K562 (cell line): ENCODE data around the gene PFDN4. TPM values are rescaled to one million over a fixed set of nuclear protein-coding genes. Genes with fewer than 3 reads are reported as not detected.

Experiments
- ATAC-seq: fragments of 200-7000 bp; cut with Tn5 transposase; 3 replicates; pipeline ENCODE4 v1.9.1; 2020; ENCODE audit warnings: moderate library complexity
- BruUV-seq: library from RNA; stranded (reverse); fragments of 400-500 nt; replicated peaks from 2 replicates; lab custom pipeline; 2021; lab: Mats Ljungman, UMichigan
- CTCF ChIA-PET: fragments of 300-600 bp; formaldehyde crosslinking; extraction: SDS; loops from one replicate; lab custom pipeline; 2021; ENCODE audit warnings: low intra/inter-chr PET ratio; lab: Yijun Ruan, JAX
- POLR2A ChIA-PET: fragments of 300-600, 350-650 bp; sonication (Branson Sonifier 250); formaldehyde crosslinking; extraction: SDS; loops from one replicate; lab custom pipeline; 2021; ENCODE audit warnings: antibody characterized with exemption, inconsistent platforms; lab: Yijun Ruan, JAX
- DNase-seq, 4 experiments: peaks; one replicate each; pipeline versions ENCODE4 v3.0.0 to v3.0.0-alpha.2; 2011 to 2018; ENCODE audit warnings: low spot score in 3 of 4, mixed read lengths in 3 of 4; ENCODE audit errors: extremely low read depth in 1 of 4
- FAIRE-seq: peaks from 2 replicates; lab custom pipeline; 2011; peaks lifted over from hg19 to GRCh38; lab: Jason Lieb, UNC
- H2AFZ ChIP-seq: 2 replicates; pipeline ENCODE4 v1.6.0; 2011; ENCODE audit warnings: low read depth, low read length, control low read depth, inconsistent platforms
- H3K27ac ChIP-seq: fragments of 200-600 bp; 3 replicates; pipeline ENCODE4 v1.8.0; 2011; ENCODE audit warnings: low read depth, mild to moderate bottlenecking, control low read depth, inconsistent platforms, low read length, moderate library complexity, mixed read lengths; ENCODE audit errors: extremely low read depth
- H3K27me3 ChIP-seq, 2 experiments: fragments of 300-600 bp in 1 of 2; 2 replicates in 1 of 2; 3 replicates in 1 of 2; pipeline versions ENCODE4 v1.6.0 to v1.8.0; 2011; ENCODE audit warnings: inconsistent platforms in 2 of 2, low read length in 2 of 2, mild to moderate bottlenecking in 1 of 2, mixed read lengths in 1 of 2, moderate library complexity in 1 of 2; ENCODE audit not compliant: control insufficient read depth in 2 of 2, insufficient read depth in 2 of 2
- H3K36me3 ChIP-seq: fragments of 300-600 bp; 3 replicates; pipeline ENCODE4 v1.8.0; 2011; ENCODE audit warnings: mild to moderate bottlenecking, low read length, inconsistent platforms; ENCODE audit not compliant: control insufficient read depth, insufficient read depth
- H3K4me1 ChIP-seq, 2 experiments: fragments of 200-600 bp in 1 of 2; replicated peaks in 1 of 2; 2 replicates in 1 of 2; 3 replicates in 1 of 2; pipeline versions ENCODE4 v1.5.1 to v1.8.0; 2011; ENCODE audit warnings: inconsistent platforms in 2 of 2, low read length in 2 of 2, mild to moderate bottlenecking in 1 of 2, mixed read lengths in 1 of 2, moderate library complexity in 1 of 2; ENCODE audit not compliant: control insufficient read depth in 2 of 2, insufficient read depth in 2 of 2
- H3K4me2 ChIP-seq: 2 replicates; pipeline ENCODE4 v1.6.1; 2011; ENCODE audit warnings: low read length, control low read depth, inconsistent platforms, mixed read lengths; ENCODE audit not compliant: insufficient read depth
- H3K4me3 ChIP-seq: fragments of 200-600 bp; sonication (generic), shearing (Covaris generic); 2 replicates; pipeline ENCODE4 v1.5.1; 2016; ENCODE audit warnings: control low read depth, inconsistent platforms
- H3K79me2 ChIP-seq: fragments of 200-600 bp; 3 replicates; pipeline ENCODE4 v1.8.0; 2011; ENCODE audit warnings: low read length, inconsistent platforms; ENCODE audit not compliant: control insufficient read depth, insufficient read depth
- H3K9ac ChIP-seq, 2 experiments: 2 replicates each; pipeline versions ENCODE4 v1.6.0 to v1.6.1; 2011; ENCODE audit warnings: low read depth in 2 of 2, low read length in 2 of 2, control low read depth in 1 of 2, inconsistent platforms in 1 of 2, mild to moderate bottlenecking in 1 of 2, mixed read lengths in 1 of 2; ENCODE audit not compliant: insufficient read depth in 1 of 2
- H3K9me1 ChIP-seq: one replicate; pipeline ENCODE4 v1.6.0; 2011; ENCODE audit warnings: inconsistent platforms, mild to moderate bottlenecking, low read length, moderate library complexity; ENCODE audit not compliant: control insufficient read depth, insufficient read depth
- H3K9me3 ChIP-seq: replicated peaks from 2 replicates; pipeline ENCODE4 v1.5.1; 2011; ENCODE audit warnings: low read depth, low read length, inconsistent platforms; ENCODE audit not compliant: control insufficient read depth, insufficient read depth
- H4K20me1 ChIP-seq: replicated peaks from 2 replicates; pipeline ENCODE4 v1.6.1; 2011; ENCODE audit warnings: low read length, inconsistent platforms, mixed read lengths; ENCODE audit not compliant: control insufficient read depth, insufficient read depth
- THRAP3 ChIP-seq: fragments of 450-650 bp; IDR thresholded peaks from 2 replicates; pipeline ENCODE4 v1.6.1; 2016; ENCODE audit warnings: mild to moderate bottlenecking, inconsistent platforms, borderline replicate concordance
- WGBS: fragments of 100-300 bp; shearing (Covaris generic); methylation state at CpG from one replicate; pipeline ENCODE4 v1.1.6; 2016; ENCODE audit warnings: low coverage, mixed read lengths; ENCODE audit not compliant: insufficient coverage; ENCODE audit errors: missing lambda C conversion rate; 5-methylcytosine and 5-hydroxymethylcytosine counted together
- in situ Hi-C: fragments of 300-500 bp; cut with MboI; formaldehyde crosslinking; loops from 4 replicates; pipeline ENCODE4 v1.15.0; 2018; ENCODE audit warnings: inconsistent platforms, mixed read lengths
- intact Hi-C: fragments of 100-400 bp; cut with micrococcal nuclease; formaldehyde crosslinking; loops from 2 replicates; pipeline ENCODE4 v1.14.2; 2022
- polyA plus RNA-seq, 8 experiments: library from polyadenylated mRNA; depleted of rRNA in 4 of 8; stranded (reverse) in 5 of 8; unstranded in 3 of 8; fragments of >200 nt; fragmentation: Nextera tagmentation in 2 of 8; fragmentation: Illumina TruSeq in 1 of 8; extraction: Ambion mirVana in 2 of 8; extraction: Trizol in 1 of 8; gene quantifications; 2 replicates each; pipeline versions ENCODE4 v1.2.1 to v1.2.3, GENCODE V29; 2011 to 2014; ENCODE audit warnings: inconsistent platforms in 1 of 8, missing spikeins in 1 of 8
- total RNA-seq, 7 experiments: library from RNA; depleted of rRNA in 6 of 7; stranded (reverse); fragments of >200 nt in 6 of 7; fragmentation: Illumina TruSeq in 2 of 7; extraction: Trizol in 2 of 7; gene quantifications; 2 replicates each; pipeline versions ENCODE4 v1.2.1 to v1.2.3, GENCODE V29; 2011 to 2021; ENCODE audit warnings: low replicate concordance in 1 of 7
- TF ChIP-seq, protein P1 (sequence below), 3 experiments: fragments of 200-800 bp in 1 of 3; fragments of 250-450 bp in 1 of 3; fragments of 450-650 bp in 1 of 3; sonication (Bioruptor Pico) in 1 of 3; sonication (Bioruptor generic) in 1 of 3; formaldehyde crosslinking in 1 of 3; IDR thresholded peaks; 2 replicates each; pipeline versions ENCODE4 v1.6.1 to v1.8.0; 2016 to 2022; ENCODE audit warnings: mild to moderate bottlenecking in 2 of 3, missing genetic modification characterization in 2 of 3, missing compliant biosample characterization in 1 of 3, moderate library complexity in 1 of 3

PFDN4 gene
- total and polyA plus RNA-seq, 9 of the 15 experiments (the other 6 are each of a cell fraction or from before 2014, with no cell fraction given): 60.1 to 214 (median 122) TPM

DNA sequence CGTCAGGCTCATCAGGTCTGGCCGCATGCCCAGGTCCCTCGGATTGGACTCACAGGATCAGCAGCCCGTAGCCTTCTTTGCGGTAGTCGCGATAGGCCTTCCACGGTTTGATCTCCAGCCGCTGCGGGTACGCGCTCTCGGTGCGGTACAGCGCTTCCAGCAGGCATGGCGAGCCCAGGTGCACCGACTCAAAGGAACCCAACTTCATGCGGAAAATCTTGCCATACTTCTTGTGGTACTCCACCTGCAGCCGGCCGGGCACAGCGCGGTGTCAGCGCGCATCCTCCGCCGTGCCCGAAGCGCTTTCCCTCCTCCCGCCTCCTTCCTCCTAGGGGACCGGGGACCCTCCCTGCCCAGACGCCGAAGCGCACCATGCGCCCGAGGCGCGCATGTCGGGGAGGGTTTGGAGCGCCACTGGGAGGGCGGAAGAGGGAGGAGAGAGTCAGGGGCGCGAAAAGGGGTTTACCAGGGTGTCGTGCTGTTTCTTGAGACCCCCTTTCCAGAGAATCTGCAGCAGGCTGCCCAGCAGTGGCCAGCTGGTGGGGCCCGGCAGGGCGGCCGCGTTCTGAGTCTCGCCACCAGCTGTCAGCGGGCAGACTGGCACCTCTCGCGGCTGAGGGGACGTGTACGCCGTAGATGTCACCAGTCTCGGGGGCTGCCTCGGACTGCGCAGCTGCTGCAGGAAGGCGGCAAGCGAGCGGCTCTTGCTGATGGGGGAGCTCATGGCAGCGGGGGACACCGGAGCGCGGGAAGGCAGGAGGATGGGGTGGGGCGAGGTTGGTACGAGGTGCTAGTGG is 34.8 kb upstream of the PFDN4 start:
- POLR2A ChIA-PET: no interaction called here
- no peak for ATAC-seq
- WGBS: 8% methylated on average over 55 of the region's 66 CpGs
- CTCF ChIA-PET: no interaction called here
- Histone ChIP-seq H2AFZ (no peak overlapping the region), H3K4me1 (peaks cover 0 to 13% of the 10 kb centered on the region in 2 experiments; a peak in 2 of 5 replicates), H3K9ac (no peak overlapping the region), H3K4me3 (no peak overlapping the region), H3K4me2 (no peak overlapping the region), H3K27ac (no peak overlapping the region), H3K36me3 (no peaks in the 10 kb centered on the region), H3K9me3 (no peaks in the 10 kb centered on the region), H4K20me1 (no peaks in the 10 kb centered on the region), H3K27me3 (peaks cover 42 to 48% of the 10 kb centered on the region in 2 experiments), H3K9me1 (no peaks in the 10 kb centered on the region), H3K79me2 (no peaks in the 10 kb centered on the region)
- no peak for TF ChIP-seq THRAP3
- TF ChIP-seq, protein P1, sequence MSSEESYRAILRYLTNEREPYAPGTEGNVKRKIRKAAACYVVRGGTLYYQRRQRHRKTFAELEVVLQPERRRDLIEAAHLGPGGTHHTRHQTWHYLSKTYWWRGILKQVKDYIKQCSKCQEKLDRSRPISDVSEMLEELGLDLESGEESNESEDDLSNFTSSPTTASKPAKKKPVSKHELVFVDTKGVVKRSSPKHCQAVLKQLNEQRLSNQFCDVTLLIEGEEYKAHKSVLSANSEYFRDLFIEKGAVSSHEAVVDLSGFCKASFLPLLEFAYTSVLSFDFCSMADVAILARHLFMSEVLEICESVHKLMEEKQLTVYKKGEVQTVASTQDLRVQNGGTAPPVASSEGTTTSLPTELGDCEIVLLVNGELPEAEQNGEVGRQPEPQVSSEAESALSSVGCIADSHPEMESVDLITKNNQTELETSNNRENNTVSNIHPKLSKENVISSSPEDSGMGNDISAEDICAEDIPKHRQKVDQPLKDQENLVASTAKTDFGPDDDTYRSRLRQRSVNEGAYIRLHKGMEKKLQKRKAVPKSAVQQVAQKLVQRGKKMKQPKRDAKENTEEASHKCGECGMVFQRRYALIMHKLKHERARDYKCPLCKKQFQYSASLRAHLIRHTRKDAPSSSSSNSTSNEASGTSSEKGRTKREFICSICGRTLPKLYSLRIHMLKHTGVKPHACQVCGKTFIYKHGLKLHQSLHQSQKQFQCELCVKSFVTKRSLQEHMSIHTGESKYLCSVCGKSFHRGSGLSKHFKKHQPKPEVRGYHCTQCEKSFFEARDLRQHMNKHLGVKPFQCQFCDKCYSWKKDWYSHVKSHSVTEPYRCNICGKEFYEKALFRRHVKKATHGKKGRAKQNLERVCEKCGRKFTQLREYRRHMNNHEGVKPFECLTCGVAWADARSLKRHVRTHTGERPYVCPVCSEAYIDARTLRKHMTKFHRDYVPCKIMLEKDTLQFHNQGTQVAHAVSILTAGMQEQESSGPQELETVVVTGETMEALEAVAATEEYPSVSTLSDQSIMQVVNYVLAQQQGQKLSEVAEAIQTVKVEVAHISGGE (CRISPR knock-in tag; IDR thresholded peaks at IDR 0.05): peak in 1 of 3 experiments; percentile 86; a peak in 1 of 6 replicates
- no peak for DNase-seq
- no peak for FAIRE-seq
- no TSS peak for BruUV-seq
- intact Hi-C loops: no loop called here
- in situ Hi-C loops: no loop called here
